GM23248 (cell line): Measurements from ENCODE around the gene OLR1.

ENCODE experiments used
- EZH2 ChIP-seq: fragments of 200-600 bp; sonication (generic); IDR thresholded peaks from 2 replicates; pipeline ENCODE4 v1.6.1; 2018; ENCODE audit warnings: antibody characterized with exemption, mild to moderate bottlenecking; ENCODE audit not compliant: insufficient read depth, poor library complexity, severe bottlenecking
- EZH2phosphoT487 ChIP-seq: fragments of 200-600 bp; sonication (generic); IDR thresholded peaks from 2 replicates; pipeline ENCODE4 v1.6.1; 2018; ENCODE audit warnings: antibody characterized with exemption, moderate library complexity, mild to moderate bottlenecking, low read depth; ENCODE audit not compliant: insufficient read depth

DNA sequence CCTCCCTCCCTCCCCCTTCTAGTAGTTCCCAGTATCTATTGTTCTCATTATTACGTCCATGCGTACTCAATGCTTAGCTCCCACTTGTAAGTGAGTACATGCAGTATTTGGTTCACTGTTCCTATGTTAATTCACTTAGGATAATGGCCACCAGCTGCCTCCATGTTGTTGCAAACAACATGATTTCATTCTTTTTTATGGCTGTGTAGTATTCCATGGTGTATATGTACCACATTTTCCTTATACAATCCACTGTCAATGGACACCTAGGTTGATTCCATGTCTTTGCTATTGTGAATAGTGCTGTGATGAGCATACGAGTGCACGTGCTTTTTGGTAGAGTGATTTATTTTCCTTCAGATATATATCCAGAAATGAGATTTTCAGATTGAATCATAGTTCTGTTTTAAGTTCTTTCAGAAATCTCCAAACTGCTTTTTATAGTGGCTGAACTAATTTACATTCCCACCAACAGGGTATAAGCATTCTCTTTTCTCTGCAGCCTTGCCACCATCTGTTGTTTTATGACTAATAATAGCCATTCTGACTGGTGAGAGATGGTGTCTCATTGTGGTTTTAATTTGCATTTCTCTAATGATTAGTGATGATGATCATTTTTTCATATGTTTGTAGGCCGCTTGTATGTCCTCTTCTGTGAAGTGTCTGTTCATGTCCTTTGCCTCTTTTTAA, 24.1 kb downstream of the OLR1 start:
- no peak for TF ChIP-seq EZH2
- TF ChIP-seq EZH2phosphoT487: no peak
